Activated T-helper 1 cell treated with anti-CD3 and anti-CD28 coated beads, Interleukin-12 subunit alpha, Interleukin-12 subunit beta, Interleukin-2, Interleukin-4 antibody, amounts not matched to agents 30 ng/mL and 10 ng/mL and 1 ng/mL, durations not matched to agents 14 hours and 24 hours and 36 hours (primary cell): Measurements from ENCODE around the gene UBE3D. TPM values are rescaled to one million over a fixed set of nuclear protein-coding genes. Genes with fewer than 3 reads are reported as not detected.

Experiments
- DNase-seq: peaks from one replicate; pipeline ENCODE4 v3.0.0; 2021; ENCODE audit warnings: low spot score
- H3K27ac Mint-ChIP-seq: one replicate; pipeline ENCODE4 v1.8.0; 2021; ENCODE audit warnings: mild to moderate bottlenecking, mixed read lengths
- H3K27me3 Mint-ChIP-seq: one replicate; pipeline ENCODE4 v1.8.0; 2022; ENCODE audit warnings: mild to moderate bottlenecking, moderate library complexity, mixed read lengths; ENCODE audit not compliant: insufficient read depth
- H3K36me3 Mint-ChIP-seq: one replicate; pipeline ENCODE4 v1.8.0; 2021; ENCODE audit warnings: low read depth, mixed read lengths
- H3K4me1 Mint-ChIP-seq: one replicate; pipeline ENCODE4 v1.8.0; 2021; ENCODE audit warnings: low read depth, mixed read lengths
- H3K4me3 Mint-ChIP-seq: one replicate; pipeline ENCODE4 v1.8.0; 2021; ENCODE audit warnings: mild to moderate bottlenecking, moderate library complexity, mixed read lengths
- H3K9me3 Mint-ChIP-seq: one replicate; pipeline ENCODE4 v1.8.0; 2021; ENCODE audit warnings: mixed read lengths
- intact Hi-C: fragments of 100-400 bp; cut with micrococcal nuclease; formaldehyde crosslinking; loops from one replicate; pipeline ENCODE4 v1.15.1; 2024
- total RNA-seq: library from RNA; stranded (reverse); gene quantifications from 2 replicates; pipeline ENCODE4 v1.2.3, GENCODE V29; 2022

UBE3D gene
- total RNA-seq, 1 donor from 2014 or later, result 8.3 TPM

GRCh38 chr6:83071707-83072106 is 6.1 kb upstream of the UBE3D start:
- Mint-ChIP-seq H3K36me3 (peaks cover 4% of the 10 kb centered on the region), H3K27ac (no peak overlapping the region), H3K4me3 (no peak overlapping the region), H3K9me3 (no peaks in the 10 kb centered on the region), H3K27me3 (no peaks in the 10 kb centered on the region), H3K4me1 (peaks cover 12% of the 10 kb centered on the region)
- DNase-seq, result no peak
- intact Hi-C loops, result no loop called here

- Mint-ChIP-seq H3K4me3 (no peak overlapping the region), H3K36me3 (peaks cover 4% of the 10 kb centered on the region), H3K4me1 (peaks cover 12% of the 10 kb centered on the region), H3K27me3 (no peaks in the 10 kb centered on the region), H3K27ac (no peak overlapping the region), H3K9me3 (no peaks in the 10 kb centered on the region)
- intact Hi-C loops, result no loop called here
- DNase-seq, result no peak
Measured at GRCh38 chr6:83071023-83071422, 5.4 kb upstream of the UBE3D start.

GRCh38 chr6:83069633-83070032 is 4.0 kb upstream of the UBE3D start:
- Mint-ChIP-seq H3K4me3 (no peak overlapping the region), H3K27me3 (no peaks in the 10 kb centered on the region), H3K9me3 (no peaks in the 10 kb centered on the region), H3K4me1 (peaks cover 18% of the 10 kb centered on the region), H3K27ac (no peak overlapping the region), H3K36me3 (no peaks in the 10 kb centered on the region)
- DNase-seq, result no peak
- intact Hi-C loops, result loop anchor here (5.0 to 10.0 kb wide), 2 partner anchors 705 to 1317 kb away; partner anchors contain the start of genes TENT5A and TPBG

- H3K36me3 Mint-ChIP-seq, result no peaks in the 10 kb centered on the region
- H3K27ac Mint-ChIP-seq, result no peak overlapping the region
- no peaks in the 10 kb centered on the region for H3K27me3 Mint-ChIP-seq
- peak overlapping the region; percentile 89 for H3K4me3 Mint-ChIP-seq
- no peaks in the 10 kb centered on the region for H3K9me3 Mint-ChIP-seq
- intact Hi-C loops, result loop anchor here (5.0 to 10.0 kb wide), 2 partner anchors 704 to 1316 kb away; partner anchors contain the start of genes TENT5A and TPBG
- H3K4me1 Mint-ChIP-seq, result peaks cover 27% of the 10 kb centered on the region
- DNase-seq, result no peak
Measured at GRCh38 chr6:83068616-83069015, 3.0 kb upstream of the UBE3D start.

- Mint-ChIP-seq H3K27me3 (no peaks in the 10 kb centered on the region), H3K4me3 (peak within 1 kb of the TSS; percentile 89), H3K27ac (peak within 1 kb of the TSS; percentile 89), H3K4me1 (peaks cover 28% of the 10 kb centered on the region), H3K36me3 (no peaks in the 10 kb centered on the region), H3K9me3 (no peaks in the 10 kb centered on the region)
- DNase-seq, result peak; percentile 92
- intact Hi-C loops, result loop anchor here (1.0 to 10.0 kb wide), 8 partner anchors 126 to 1315 kb away; partner anchors contain the start of genes CEP162, IBTK, PGM3 and RWDD2A
Measured at GRCh38 chr6:83067448-83068439, 2.1 kb upstream of the UBE3D start, which contains the start of gene DOP1A. Gene DOP1A (plus strand): TSS chr6:83067671. CDS start chr6:83096978, 29,307 bp downstream.

GRCh38 chr6:83062225-83062624 is 3.4 kb downstream of the UBE3D start:
- Mint-ChIP-seq H3K9me3 (no peaks in the 10 kb centered on the region), H3K27me3 (no peaks in the 10 kb centered on the region), H3K4me1 (peaks cover 28% of the 10 kb centered on the region), H3K4me3 (no peak overlapping the region), H3K27ac (no peak overlapping the region), H3K36me3 (no peaks in the 10 kb centered on the region)
- intact Hi-C loops, result loop anchor here (10.0 kb wide), 1 partner anchor 697 kb away; the partner anchor contains the start of gene TPBG
- no peak for DNase-seq

GRCh38 chr6:83061190-83061589 is 4.5 kb downstream of the UBE3D start:
- H3K9me3 Mint-ChIP-seq, result no peaks in the 10 kb centered on the region
- peaks cover 28% of the 10 kb centered on the region for H3K4me1 Mint-ChIP-seq
- peaks cover 5% of the 10 kb centered on the region for H3K36me3 Mint-ChIP-seq
- no peak overlapping the region for H3K4me3 Mint-ChIP-seq
- intact Hi-C loops, result loop anchor here (10.0 kb wide), 1 partner anchor 696 kb away; the partner anchor contains the start of gene TPBG
- DNase-seq, result no peak
- no peak overlapping the region for H3K27ac Mint-ChIP-seq
- H3K27me3 Mint-ChIP-seq, result no peaks in the 10 kb centered on the region

GRCh38 chr6:83057705-83058321 is 7.8 kb downstream of the UBE3D start:
- peaks cover 5% of the 10 kb centered on the region for H3K36me3 Mint-ChIP-seq
- H3K27ac Mint-ChIP-seq, result no peak overlapping the region
- no peaks in the 10 kb centered on the region for H3K27me3 Mint-ChIP-seq
- peaks cover 12% of the 10 kb centered on the region for H3K4me1 Mint-ChIP-seq
- intact Hi-C loops, result no loop called here
- DNase-seq, result no peak
- H3K9me3 Mint-ChIP-seq, result no peaks in the 10 kb centered on the region
- no peak overlapping the region for H3K4me3 Mint-ChIP-seq

GRCh38 chr6:83055366-83055964 is 10.2 kb downstream of the UBE3D start:
- H3K9me3 Mint-ChIP-seq, result no peaks in the 10 kb centered on the region
- H3K4me3 Mint-ChIP-seq, result no peak overlapping the region
- peaks cover 6% of the 10 kb centered on the region for H3K4me1 Mint-ChIP-seq
- H3K27me3 Mint-ChIP-seq, result no peaks in the 10 kb centered on the region
- no peak overlapping the region for H3K27ac Mint-ChIP-seq
- H3K36me3 Mint-ChIP-seq, result peaks cover 7% of the 10 kb centered on the region
- intact Hi-C loops, result loop anchor here (1.0 kb wide), 2 partner anchors 785 to 803 kb away; no protein-coding TSS in a partner anchor
- no peak for DNase-seq

- intact Hi-C loops, result no loop called here
- Mint-ChIP-seq H3K9me3 (no peaks in the 10 kb centered on the region), H3K4me3 (no peak overlapping the region), H3K27me3 (no peaks in the 10 kb centered on the region), H3K27ac (no peak overlapping the region), H3K36me3 (peaks cover 7% of the 10 kb centered on the region), H3K4me1 (peaks cover 6% of the 10 kb centered on the region)
- DNase-seq, result no peak
Measured at GRCh38 chr6:83053678-83054077, 12.0 kb downstream of the UBE3D start.

GRCh38 chr6:83051377-83052172 is 14.1 kb downstream of the UBE3D start:
- DNase-seq, result no peak
- Mint-ChIP-seq H3K27ac (no peak overlapping the region), H3K4me3 (no peak overlapping the region), H3K36me3 (peaks cover 5% of the 10 kb centered on the region), H3K9me3 (no peaks in the 10 kb centered on the region), H3K4me1 (no peaks in the 10 kb centered on the region), H3K27me3 (no peaks in the 10 kb centered on the region)
- intact Hi-C loops, result no loop called here
